ENCODE results near the gene KIF19.

KIF19 gene

GRCh38 chr17:74357466-74357809 lies 31.4 kb downstream of the KIF19 start:
- ChIA-PET CTCF (interaction anchor here (1.2 kb wide), 1 partner anchor 10 kb away, joined by 3 read pairs; the partner anchor contains the start of gene GPR142), POLR2A (ENCODE audit: low non-redundant PET) (interaction anchor here (0.6 kb wide), 1 partner anchor 780 kb away, joined by 4 read pairs; no protein-coding TSS in a partner anchor)
- TF ChIP-seq, protein P1, sequence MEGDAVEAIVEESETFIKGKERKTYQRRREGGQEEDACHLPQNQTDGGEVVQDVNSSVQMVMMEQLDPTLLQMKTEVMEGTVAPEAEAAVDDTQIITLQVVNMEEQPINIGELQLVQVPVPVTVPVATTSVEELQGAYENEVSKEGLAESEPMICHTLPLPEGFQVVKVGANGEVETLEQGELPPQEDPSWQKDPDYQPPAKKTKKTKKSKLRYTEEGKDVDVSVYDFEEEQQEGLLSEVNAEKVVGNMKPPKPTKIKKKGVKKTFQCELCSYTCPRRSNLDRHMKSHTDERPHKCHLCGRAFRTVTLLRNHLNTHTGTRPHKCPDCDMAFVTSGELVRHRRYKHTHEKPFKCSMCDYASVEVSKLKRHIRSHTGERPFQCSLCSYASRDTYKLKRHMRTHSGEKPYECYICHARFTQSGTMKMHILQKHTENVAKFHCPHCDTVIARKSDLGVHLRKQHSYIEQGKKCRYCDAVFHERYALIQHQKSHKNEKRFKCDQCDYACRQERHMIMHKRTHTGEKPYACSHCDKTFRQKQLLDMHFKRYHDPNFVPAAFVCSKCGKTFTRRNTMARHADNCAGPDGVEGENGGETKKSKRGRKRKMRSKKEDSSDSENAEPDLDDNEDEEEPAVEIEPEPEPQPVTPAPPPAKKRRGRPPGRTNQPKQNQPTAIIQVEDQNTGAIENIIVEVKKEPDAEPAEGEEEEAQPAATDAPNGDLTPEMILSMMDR (conservative IDR thresholded peaks at IDR 0.05; ENCODE audit: low read depth), result no peak
- no peak overlapping the region for H3K27ac ChIP-seq
- no peak for DNase-seq (ENCODE audit: low spot score)

DNA sequence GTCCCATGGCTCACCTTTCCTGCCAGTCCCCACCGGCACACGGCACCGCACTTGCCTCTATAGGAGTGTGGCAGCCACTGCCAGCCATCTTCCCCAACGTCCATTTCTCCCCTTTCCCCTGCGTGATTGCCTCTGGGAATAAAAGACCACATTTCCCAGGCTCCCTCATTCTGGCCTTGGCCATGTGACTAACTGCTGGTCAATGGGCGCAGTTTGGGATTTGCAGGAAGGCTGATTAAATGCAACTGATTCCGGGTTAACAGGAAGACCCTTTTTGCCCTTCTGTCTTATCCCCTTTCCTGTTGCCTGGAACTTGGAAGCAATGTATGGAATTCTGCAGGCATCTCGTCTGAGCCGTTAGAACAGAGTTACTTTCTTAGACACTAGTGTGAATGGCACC lies 32.7 kb downstream of the KIF19 start:
- DNase-seq (ENCODE audit: low spot score), result no peak
- CTCF ChIA-PET, result interaction anchor here (0.5 to 0.7 kb wide), 2 partner anchors 39 to 55 kb away, joined by 3 read pairs; no protein-coding TSS in a partner anchor

DNA sequence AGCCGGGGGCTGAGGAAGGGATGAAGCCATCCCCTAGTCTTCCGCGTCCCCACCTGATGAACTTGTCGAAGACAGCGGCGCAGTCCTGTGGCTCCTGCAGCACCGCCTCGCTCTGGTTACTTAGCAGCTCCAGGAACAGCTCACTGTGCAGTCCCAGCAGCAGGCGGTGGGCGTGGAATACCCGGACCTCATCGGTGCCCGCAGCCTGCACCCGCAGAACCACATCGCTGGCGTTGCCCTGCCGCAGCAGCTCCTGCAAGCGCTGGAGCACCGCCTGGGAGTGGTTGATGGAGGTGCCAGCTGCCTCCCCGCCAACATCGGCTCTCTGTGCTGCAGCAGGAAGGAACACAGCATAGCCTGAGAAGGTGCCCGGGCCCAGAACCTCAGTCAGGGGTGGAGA lies 33.9 kb downstream of the KIF19 start:
- ChIA-PET POLR2A (ENCODE audit: low non-redundant PET) (no interaction called here), CTCF (interaction anchor here (0.9 kb wide), 1 partner anchor 8 kb away, joined by 6 read pairs; no protein-coding TSS in a partner anchor)
- H3K27ac ChIP-seq, result no peak overlapping the region
- TF ChIP-seq, protein P1 (conservative IDR thresholded peaks at IDR 0.05; ENCODE audit: low read depth), result no peak
- DNase-seq (ENCODE audit: low spot score), result no peak

More for the DNA sequence above, 32.7 kb downstream of the KIF19 start:
- TF ChIP-seq, protein P1 (conservative IDR thresholded peaks at IDR 0.05; ENCODE audit: low read depth), result no peak
- no peak overlapping the region for H3K27ac ChIP-seq
- POLR2A ChIA-PET (ENCODE audit: low non-redundant PET), result no interaction called here

- POLR2A ChIA-PET (ENCODE audit: low non-redundant PET), result no interaction called here
- CTCF ChIA-PET, result interaction anchor here (0.6 to 2.4 kb wide), 7 partner anchors 9 to 100 kb away, joined by 3 to 10 read pairs (median 5); no protein-coding TSS in a partner anchor
- TF ChIP-seq, protein P1 (conservative IDR thresholded peaks at IDR 0.05; ENCODE audit: low read depth), result no peak
- DNase-seq (ENCODE audit: low spot score), result no peak
- H3K27ac ChIP-seq, result no peak overlapping the region
Observed at GRCh38 chr17:74360899-74361229, 34.8 kb downstream of the KIF19 start.

DNA sequence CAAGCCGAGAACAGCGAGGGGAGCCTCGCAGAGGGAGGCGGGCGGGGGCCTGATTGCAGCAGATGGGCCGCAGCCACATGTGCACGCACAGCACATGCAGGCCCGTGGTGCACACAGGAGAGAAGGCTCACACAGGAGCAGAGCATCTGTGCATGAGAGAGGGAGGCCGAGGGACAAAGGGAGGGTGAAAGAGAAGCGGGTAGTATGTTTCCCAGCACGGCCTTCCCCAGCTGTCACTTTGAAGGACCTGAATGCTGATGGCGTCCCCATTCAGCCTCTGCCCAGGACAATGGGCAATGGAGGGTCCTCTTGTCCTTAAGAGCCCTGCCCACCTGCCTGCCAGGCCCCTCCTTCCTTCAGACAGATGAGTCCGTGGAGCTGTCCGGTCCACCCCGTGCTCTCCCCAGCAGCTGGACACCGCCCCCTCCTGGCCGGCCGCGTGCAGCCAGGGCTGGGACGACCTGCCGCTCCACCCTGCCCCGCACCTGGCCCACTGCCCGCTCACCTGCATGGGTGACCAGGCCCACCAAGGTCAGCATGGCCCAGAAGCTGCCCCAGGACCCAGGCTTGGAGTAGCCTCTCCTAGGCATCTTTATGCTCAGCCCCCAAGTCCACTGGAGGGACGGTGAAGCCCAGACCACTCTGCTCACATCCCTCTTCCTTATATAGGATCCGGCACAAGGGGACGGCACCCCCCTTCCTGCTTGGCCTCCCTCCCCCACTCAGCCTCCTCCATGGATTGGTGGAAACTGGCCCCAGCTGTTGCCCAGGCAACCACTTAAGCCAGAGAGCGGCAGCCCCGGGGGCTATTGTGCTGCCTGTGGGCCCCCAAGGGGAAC lies 35.4 kb downstream of the KIF19 start, which contains the start of gene BTBD17:
TSS of gene BTBD17 (minus strand) at position 639 of the 839 bp plus-strand sequence. CDS start at position 590, 49 bp downstream.
- H3K27ac ChIP-seq, result no peak within 1 kb of the TSS
- TF ChIP-seq, protein P1 (conservative IDR thresholded peaks at IDR 0.05; ENCODE audit: low read depth), result peak; percentile 53
- ChIA-PET CTCF (interaction anchor here (0.6 to 2.4 kb wide), 11 partner anchors 10 to 158 kb away, joined by 3 to 10 read pairs (median 4); partner anchors contain the start of gene RPL38), POLR2A (ENCODE audit: low non-redundant PET) (no interaction called here)
- no peak for DNase-seq (ENCODE audit: low spot score)

GRCh38 chr17:74362069-74362405 lies 36.0 kb downstream of the KIF19 start:
- DNase-seq (ENCODE audit: low spot score), result no peak
- CTCF ChIA-PET, result interaction anchor here (1.0 to 2.4 kb wide), 6 partner anchors 17 to 159 kb away, joined by 3 to 10 read pairs (median 4); partner anchors contain the start of gene RPL38
- TF ChIP-seq, protein P1 (conservative IDR thresholded peaks at IDR 0.05; ENCODE audit: low read depth), result no peak
- POLR2A ChIA-PET (ENCODE audit: low non-redundant PET), result no interaction called here
- H3K27ac ChIP-seq, result no peak overlapping the region
